Measurements from ENCODE around the gene TSPO2. TPM values are rescaled to one million over a fixed set of nuclear protein-coding genes. Genes with fewer than 3 reads are reported as not detected.

The TSPO2 gene
- total and polyA plus RNA-seq, 2 of the 13 experiments (the other 11 are each of a cell fraction or from before 2014, with no cell fraction given): 0.55 TPM; not detected in 1

DNA sequence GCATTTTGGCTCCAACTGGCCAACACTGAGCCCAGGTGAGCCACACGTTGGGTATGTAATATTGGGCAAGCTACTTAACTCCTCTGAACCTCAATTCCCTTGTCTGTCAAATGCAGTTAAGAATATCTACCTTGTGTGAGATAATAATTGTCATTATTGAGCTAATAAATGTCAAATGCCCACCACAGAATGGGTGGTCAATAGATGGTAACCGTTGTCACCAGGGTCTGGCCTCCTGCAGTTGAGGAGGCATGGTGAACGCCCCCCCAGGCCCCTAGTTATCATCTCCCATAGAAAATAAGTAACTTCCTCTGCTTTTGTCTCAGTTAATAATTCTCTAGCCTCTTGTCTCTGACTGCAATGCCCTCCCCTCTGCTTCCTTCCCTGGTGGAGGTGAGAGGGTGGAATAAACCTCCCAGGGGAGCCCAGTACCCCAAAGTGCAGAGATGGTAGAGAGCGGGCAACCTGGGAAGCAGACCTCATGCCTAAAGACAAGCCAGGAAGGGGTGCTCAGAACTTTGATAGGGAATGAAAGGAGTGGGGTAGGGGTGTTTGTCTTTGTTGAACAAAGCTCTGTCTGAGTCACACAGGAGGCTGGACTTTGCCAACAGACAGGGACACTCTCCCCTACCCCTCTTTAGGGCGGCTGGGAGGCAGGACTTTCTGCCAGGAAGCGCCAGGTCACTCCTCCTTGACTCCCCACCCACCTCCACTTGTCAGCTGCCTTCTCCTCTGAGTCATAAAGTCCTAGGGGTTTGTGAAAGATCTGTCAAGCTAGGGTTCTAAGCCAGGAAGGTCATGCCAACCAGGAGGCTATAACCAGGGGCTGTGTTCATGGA, 1.9 kb upstream of the TSPO2 start (continued):
- TF ChIP-seq, protein P1, sequence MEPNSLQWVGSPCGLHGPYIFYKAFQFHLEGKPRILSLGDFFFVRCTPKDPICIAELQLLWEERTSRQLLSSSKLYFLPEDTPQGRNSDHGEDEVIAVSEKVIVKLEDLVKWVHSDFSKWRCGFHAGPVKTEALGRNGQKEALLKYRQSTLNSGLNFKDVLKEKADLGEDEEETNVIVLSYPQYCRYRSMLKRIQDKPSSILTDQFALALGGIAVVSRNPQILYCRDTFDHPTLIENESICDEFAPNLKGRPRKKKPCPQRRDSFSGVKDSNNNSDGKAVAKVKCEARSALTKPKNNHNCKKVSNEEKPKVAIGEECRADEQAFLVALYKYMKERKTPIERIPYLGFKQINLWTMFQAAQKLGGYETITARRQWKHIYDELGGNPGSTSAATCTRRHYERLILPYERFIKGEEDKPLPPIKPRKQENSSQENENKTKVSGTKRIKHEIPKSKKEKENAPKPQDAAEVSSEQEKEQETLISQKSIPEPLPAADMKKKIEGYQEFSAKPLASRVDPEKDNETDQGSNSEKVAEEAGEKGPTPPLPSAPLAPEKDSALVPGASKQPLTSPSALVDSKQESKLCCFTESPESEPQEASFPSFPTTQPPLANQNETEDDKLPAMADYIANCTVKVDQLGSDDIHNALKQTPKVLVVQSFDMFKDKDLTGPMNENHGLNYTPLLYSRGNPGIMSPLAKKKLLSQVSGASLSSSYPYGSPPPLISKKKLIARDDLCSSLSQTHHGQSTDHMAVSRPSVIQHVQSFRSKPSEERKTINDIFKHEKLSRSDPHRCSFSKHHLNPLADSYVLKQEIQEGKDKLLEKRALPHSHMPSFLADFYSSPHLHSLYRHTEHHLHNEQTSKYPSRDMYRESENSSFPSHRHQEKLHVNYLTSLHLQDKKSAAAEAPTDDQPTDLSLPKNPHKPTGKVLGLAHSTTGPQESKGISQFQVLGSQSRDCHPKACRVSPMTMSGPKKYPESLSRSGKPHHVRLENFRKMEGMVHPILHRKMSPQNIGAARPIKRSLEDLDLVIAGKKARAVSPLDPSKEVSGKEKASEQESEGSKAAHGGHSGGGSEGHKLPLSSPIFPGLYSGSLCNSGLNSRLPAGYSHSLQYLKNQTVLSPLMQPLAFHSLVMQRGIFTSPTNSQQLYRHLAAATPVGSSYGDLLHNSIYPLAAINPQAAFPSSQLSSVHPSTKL (CRISPR knock-in tag; IDR thresholded peaks at IDR 0.05): peak; percentile 89
- TF ChIP-seq, protein P2, sequence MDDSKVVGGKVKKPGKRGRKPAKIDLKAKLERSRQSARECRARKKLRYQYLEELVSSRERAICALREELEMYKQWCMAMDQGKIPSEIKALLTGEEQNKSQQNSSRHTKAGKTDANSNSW (CRISPR knock-in tag; IDR thresholded peaks at IDR 0.05; ENCODE audit: borderline replicate concordance): peak; percentile 58; the same call in 1 of the 2 replicates
- no peak for TF ChIP-seq KLF15 (CRISPR knock-in tag; IDR thresholded peaks at IDR 0.05; ENCODE audit: borderline replicate concordance)
- TF ChIP-seq, protein P3, sequence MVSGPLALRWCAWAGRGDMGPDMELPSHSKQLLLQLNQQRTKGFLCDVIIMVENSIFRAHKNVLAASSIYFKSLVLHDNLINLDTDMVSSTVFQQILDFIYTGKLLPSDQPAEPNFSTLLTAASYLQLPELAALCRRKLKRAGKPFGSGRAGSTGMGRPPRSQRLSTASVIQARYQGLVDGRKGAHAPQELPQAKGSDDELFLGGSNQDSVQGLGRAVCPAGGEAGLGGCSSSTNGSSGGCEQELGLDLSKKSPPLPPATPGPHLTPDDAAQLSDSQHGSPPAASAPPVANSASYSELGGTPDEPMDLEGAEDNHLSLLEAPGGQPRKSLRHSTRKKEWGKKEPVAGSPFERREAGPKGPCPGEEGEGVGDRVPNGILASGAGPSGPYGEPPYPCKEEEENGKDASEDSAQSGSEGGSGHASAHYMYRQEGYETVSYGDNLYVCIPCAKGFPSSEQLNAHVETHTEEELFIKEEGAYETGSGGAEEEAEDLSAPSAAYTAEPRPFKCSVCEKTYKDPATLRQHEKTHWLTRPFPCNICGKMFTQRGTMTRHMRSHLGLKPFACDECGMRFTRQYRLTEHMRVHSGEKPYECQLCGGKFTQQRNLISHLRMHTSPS (CRISPR knock-in tag; IDR thresholded peaks at IDR 0.05; ENCODE audit: low read depth): peak; percentile 92; the same call in 1 of the 2 replicates
- TF ChIP-seq RFX5 (IDR thresholded peaks at IDR 0.05; ENCODE audit: low read depth, low read length): no peak
- peak; percentile 80 for TF ChIP-seq ZNF883 (CRISPR knock-in tag; IDR thresholded peaks at IDR 0.05; ENCODE audit: not compliant biosample characterization)
- TF ChIP-seq, protein P4, sequence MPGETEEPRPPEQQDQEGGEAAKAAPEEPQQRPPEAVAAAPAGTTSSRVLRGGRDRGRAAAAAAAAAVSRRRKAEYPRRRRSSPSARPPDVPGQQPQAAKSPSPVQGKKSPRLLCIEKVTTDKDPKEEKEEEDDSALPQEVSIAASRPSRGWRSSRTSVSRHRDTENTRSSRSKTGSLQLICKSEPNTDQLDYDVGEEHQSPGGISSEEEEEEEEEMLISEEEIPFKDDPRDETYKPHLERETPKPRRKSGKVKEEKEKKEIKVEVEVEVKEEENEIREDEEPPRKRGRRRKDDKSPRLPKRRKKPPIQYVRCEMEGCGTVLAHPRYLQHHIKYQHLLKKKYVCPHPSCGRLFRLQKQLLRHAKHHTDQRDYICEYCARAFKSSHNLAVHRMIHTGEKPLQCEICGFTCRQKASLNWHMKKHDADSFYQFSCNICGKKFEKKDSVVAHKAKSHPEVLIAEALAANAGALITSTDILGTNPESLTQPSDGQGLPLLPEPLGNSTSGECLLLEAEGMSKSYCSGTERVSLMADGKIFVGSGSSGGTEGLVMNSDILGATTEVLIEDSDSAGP (CRISPR knock-in tag; IDR thresholded peaks at IDR 0.05; ENCODE audit: borderline replicate concordance): peak; percentile 60; the same call in 1 of the 2 replicates
- no peak for TF ChIP-seq KDM1A (CRISPR knock-in tag; IDR thresholded peaks at IDR 0.05)
- no peak for TF ChIP-seq SOX6 (IDR thresholded peaks at IDR 0.05)
- TF ChIP-seq SOX6 (CRISPR knock-in tag; IDR thresholded peaks at IDR 0.05): peak; percentile 94
- TF ChIP-seq, protein P5, sequence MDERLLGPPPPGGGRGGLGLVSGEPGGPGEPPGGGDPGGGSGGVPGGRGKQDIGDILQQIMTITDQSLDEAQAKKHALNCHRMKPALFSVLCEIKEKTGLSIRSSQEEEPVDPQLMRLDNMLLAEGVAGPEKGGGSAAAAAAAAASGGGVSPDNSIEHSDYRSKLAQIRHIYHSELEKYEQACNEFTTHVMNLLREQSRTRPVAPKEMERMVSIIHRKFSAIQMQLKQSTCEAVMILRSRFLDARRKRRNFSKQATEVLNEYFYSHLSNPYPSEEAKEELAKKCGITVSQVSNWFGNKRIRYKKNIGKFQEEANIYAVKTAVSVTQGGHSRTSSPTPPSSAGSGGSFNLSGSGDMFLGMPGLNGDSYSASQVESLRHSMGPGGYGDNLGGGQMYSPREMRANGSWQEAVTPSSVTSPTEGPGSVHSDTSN (CRISPR knock-in tag; IDR thresholded peaks at IDR 0.05): no peak
- TF ChIP-seq, protein P6, sequence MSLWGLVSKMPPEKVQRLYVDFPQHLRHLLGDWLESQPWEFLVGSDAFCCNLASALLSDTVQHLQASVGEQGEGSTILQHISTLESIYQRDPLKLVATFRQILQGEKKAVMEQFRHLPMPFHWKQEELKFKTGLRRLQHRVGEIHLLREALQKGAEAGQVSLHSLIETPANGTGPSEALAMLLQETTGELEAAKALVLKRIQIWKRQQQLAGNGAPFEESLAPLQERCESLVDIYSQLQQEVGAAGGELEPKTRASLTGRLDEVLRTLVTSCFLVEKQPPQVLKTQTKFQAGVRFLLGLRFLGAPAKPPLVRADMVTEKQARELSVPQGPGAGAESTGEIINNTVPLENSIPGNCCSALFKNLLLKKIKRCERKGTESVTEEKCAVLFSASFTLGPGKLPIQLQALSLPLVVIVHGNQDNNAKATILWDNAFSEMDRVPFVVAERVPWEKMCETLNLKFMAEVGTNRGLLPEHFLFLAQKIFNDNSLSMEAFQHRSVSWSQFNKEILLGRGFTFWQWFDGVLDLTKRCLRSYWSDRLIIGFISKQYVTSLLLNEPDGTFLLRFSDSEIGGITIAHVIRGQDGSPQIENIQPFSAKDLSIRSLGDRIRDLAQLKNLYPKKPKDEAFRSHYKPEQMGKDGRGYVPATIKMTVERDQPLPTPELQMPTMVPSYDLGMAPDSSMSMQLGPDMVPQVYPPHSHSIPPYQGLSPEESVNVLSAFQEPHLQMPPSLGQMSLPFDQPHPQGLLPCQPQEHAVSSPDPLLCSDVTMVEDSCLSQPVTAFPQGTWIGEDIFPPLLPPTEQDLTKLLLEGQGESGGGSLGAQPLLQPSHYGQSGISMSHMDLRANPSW (CRISPR knock-in tag; IDR thresholded peaks at IDR 0.05; ENCODE audit: borderline replicate concordance): peak; percentile 39; the same call in 1 of the 2 replicates
- peak; percentile 71 for TF ChIP-seq ZFP90 (CRISPR knock-in tag; IDR thresholded peaks at IDR 0.05; ENCODE audit: borderline replicate concordance)
- TF ChIP-seq KDM3A (CRISPR knock-in tag; IDR thresholded peaks at IDR 0.05; ENCODE audit: low read depth): peak; percentile 86; the same call in 1 of the 2 replicates

Measured in HepG2 (cell line).